Astrocyte (in vitro differentiated cells and primary cell): Measurements from ENCODE around the gene ADH1C. TPM values are rescaled to one million over a fixed set of nuclear protein-coding genes. Genes with fewer than 3 reads are reported as not detected.

Source experiments
- DNase-seq: peaks from one replicate; pipeline ENCODE4 v3.0.0-alpha.2; 2010; ENCODE audit warnings: low read depth
- FAIRE-seq: peaks from 2 replicates; lab custom pipeline; 2011; peaks lifted over from hg19 to GRCh38; lab: Jason Lieb, UNC
- H2AFZ ChIP-seq: 2 replicates; pipeline ENCODE4 v1.6.0; 2012; ENCODE audit warnings: low read depth, low read length, inconsistent platforms
- H3K27ac ChIP-seq: 2 replicates; pipeline ENCODE4 v1.5.1; 2011; ENCODE audit warnings: low read depth, low read length, inconsistent platforms
- H3K27me3 ChIP-seq: 2 replicates; pipeline ENCODE4 v1.6.0; 2011; ENCODE audit warnings: low read length, inconsistent platforms; ENCODE audit not compliant: insufficient read depth
- H3K36me3 ChIP-seq: 2 replicates; pipeline ENCODE4 v1.5.1; 2011; ENCODE audit warnings: low read length, inconsistent platforms; ENCODE audit not compliant: insufficient read depth
- H3K4me1 ChIP-seq: 2 replicates; pipeline ENCODE4 v1.5.1; 2011; ENCODE audit warnings: low read length, inconsistent platforms; ENCODE audit not compliant: insufficient read depth
- H3K4me2 ChIP-seq: 2 replicates; pipeline ENCODE4 v1.6.0; 2012; ENCODE audit warnings: low read length, inconsistent platforms
- H3K4me3 ChIP-seq: 2 replicates; pipeline ENCODE4 v1.5.1; 2011; ENCODE audit warnings: low read depth, mild to moderate bottlenecking, low read length, inconsistent platforms; ENCODE audit not compliant: insufficient read depth
- H3K79me2 ChIP-seq: 2 replicates; pipeline ENCODE4 v1.6.0; 2012; ENCODE audit warnings: mild to moderate bottlenecking, low read length, inconsistent platforms; ENCODE audit not compliant: insufficient read depth
- H3K9ac ChIP-seq: 2 replicates; pipeline ENCODE4 v1.6.0; 2012; ENCODE audit warnings: mild to moderate bottlenecking, low read length, inconsistent platforms
- H3K9me3 ChIP-seq: 2 replicates; pipeline ENCODE4 v1.5.1; 2012; ENCODE audit warnings: low read depth, mild to moderate bottlenecking, low read length, inconsistent platforms; ENCODE audit not compliant: insufficient read depth
- H4K20me1 ChIP-seq: 2 replicates; pipeline ENCODE4 v1.6.0; 2012; ENCODE audit warnings: low read length, inconsistent platforms; ENCODE audit not compliant: insufficient read depth
- H3K27ac Mint-ChIP-seq: one replicate; pipeline ENCODE4 v1.8.0; 2021; ENCODE audit warnings: mild to moderate bottlenecking, mixed read lengths; ENCODE audit not compliant: unreplicated experiment
- H3K27me3 Mint-ChIP-seq: one replicate; pipeline ENCODE4 v1.8.0; 2021; ENCODE audit warnings: low read depth, mixed read lengths; ENCODE audit not compliant: unreplicated experiment
- H3K36me3 Mint-ChIP-seq: one replicate; pipeline ENCODE4 v1.8.0; 2021; ENCODE audit warnings: low read depth, mixed read lengths; ENCODE audit not compliant: unreplicated experiment
- H3K4me1 Mint-ChIP-seq: one replicate; pipeline ENCODE4 v1.8.0; 2021; ENCODE audit warnings: low read depth, mixed read lengths; ENCODE audit not compliant: unreplicated experiment
- H3K4me3 Mint-ChIP-seq: one replicate; pipeline ENCODE4 v1.8.0; 2021; ENCODE audit warnings: mild to moderate bottlenecking, moderate library complexity, mixed read lengths; ENCODE audit not compliant: unreplicated experiment
- H3K9me3 Mint-ChIP-seq: one replicate; pipeline ENCODE4 v1.8.0; 2021; ENCODE audit warnings: mild to moderate bottlenecking, mixed read lengths; ENCODE audit not compliant: unreplicated experiment
- CTCF ChIP-seq: IDR thresholded peaks from 2 replicates; pipeline ENCODE4 v1.5.1; 2011; ENCODE audit warnings: low read depth, mild to moderate bottlenecking, inconsistent platforms, low read length, moderate library complexity; ENCODE audit not compliant: insufficient read depth
- EZH2 ChIP-seq: IDR thresholded peaks from 2 replicates; pipeline ENCODE4 v1.6.1; 2012; ENCODE audit warnings: mild to moderate bottlenecking, low read length, inconsistent platforms; ENCODE audit not compliant: insufficient read depth
- total RNA-seq: library from RNA; stranded (reverse); gene quantifications from 2 replicates; pipeline ENCODE4 v1.2.1, GENCODE V29; 2021

The ADH1C gene
- total RNA-seq, 1 donor from 2014 or later, result not detected

GRCh38 chr4:99361268-99361898, 8.8 kb upstream of the ADH1C start:
- Histone ChIP-seq H4K20me1 (no peaks in the 10 kb centered on the region), H3K4me3 (no peak overlapping the region), H3K27ac (no peak overlapping the region), H3K27me3 (no peaks in the 10 kb centered on the region), H3K79me2 (no peaks in the 10 kb centered on the region), H3K9ac (no peak overlapping the region), H2AFZ (no peak overlapping the region), H3K9me3 (no peaks in the 10 kb centered on the region), H3K36me3 (no peaks in the 10 kb centered on the region), H3K4me1 (no peaks in the 10 kb centered on the region), H3K4me2 (no peak overlapping the region)
- H3K36me3 Mint-ChIP-seq, result no peaks in the 10 kb centered on the region
- FAIRE-seq (no peak), DNase-seq (no peak)
- no peaks in the 10 kb centered on the region for H3K27me3 Mint-ChIP-seq
- TF ChIP-seq EZH2, result no peak
- no peak for TF ChIP-seq CTCF
- H3K9me3 Mint-ChIP-seq, result peaks cover 5% of the 10 kb centered on the region
- no peaks in the 10 kb centered on the region for H3K4me1 Mint-ChIP-seq
- no peak overlapping the region for H3K4me3 Mint-ChIP-seq
- no peak overlapping the region for H3K27ac Mint-ChIP-seq

GRCh38 chr4:99359480-99360204, 7.1 kb upstream of the ADH1C start:
- Mint-ChIP-seq H3K4me1 (no peaks in the 10 kb centered on the region), H3K36me3 (no peaks in the 10 kb centered on the region), H3K4me3 (no peak overlapping the region), H3K27me3 (no peaks in the 10 kb centered on the region), H3K9me3 (peaks cover 5% of the 10 kb centered on the region), H3K27ac (no peak overlapping the region)
- Histone ChIP-seq H3K4me2 (no peak overlapping the region), H3K27me3 (no peaks in the 10 kb centered on the region), H3K9me3 (no peaks in the 10 kb centered on the region), H3K27ac (no peak overlapping the region), H3K36me3 (no peaks in the 10 kb centered on the region), H3K4me3 (no peak overlapping the region), H3K4me1 (no peaks in the 10 kb centered on the region), H4K20me1 (no peaks in the 10 kb centered on the region), H3K79me2 (no peaks in the 10 kb centered on the region), H3K9ac (no peak overlapping the region), H2AFZ (no peak overlapping the region)
- no peak for TF ChIP-seq CTCF
- TF ChIP-seq EZH2, result no peak
- DNase-seq, result no peak
- FAIRE-seq, result no peak

- H3K9ac ChIP-seq, result no peak overlapping the region
- no peaks in the 10 kb centered on the region for H3K36me3 Mint-ChIP-seq
- TF ChIP-seq EZH2, result no peak
- no peak for TF ChIP-seq CTCF
- no peak for DNase-seq
- no peaks in the 10 kb centered on the region for H4K20me1 ChIP-seq
- no peaks in the 10 kb centered on the region for H3K27me3 ChIP-seq
- H3K79me2 ChIP-seq, result no peaks in the 10 kb centered on the region
- peaks cover 5% of the 10 kb centered on the region for H3K9me3 ChIP-seq
- no peaks in the 10 kb centered on the region for H3K36me3 ChIP-seq
- no peaks in the 10 kb centered on the region for H3K27me3 Mint-ChIP-seq
- H3K4me1 Mint-ChIP-seq, result no peaks in the 10 kb centered on the region
- peaks cover 5% of the 10 kb centered on the region for H3K9me3 Mint-ChIP-seq
- no peak overlapping the region for H3K27ac ChIP-seq
- no peak for FAIRE-seq
- no peak overlapping the region for H3K4me3 Mint-ChIP-seq
- no peak overlapping the region for H3K27ac Mint-ChIP-seq
- H3K4me1 ChIP-seq, result no peaks in the 10 kb centered on the region
- H3K4me2 ChIP-seq, result no peak overlapping the region
- H2AFZ ChIP-seq, result no peak overlapping the region
- H3K4me3 ChIP-seq, result no peak overlapping the region
These were observed 5.4 kb upstream of the ADH1C start for GRCh38 chr4:99357948-99358347.
